ENCODE data around the gene SETD3. TPM values are rescaled to one million over a fixed set of nuclear protein-coding genes. Genes with fewer than 3 reads are reported as not detected.

Gene SETD3
- total and polyA plus RNA-seq, 9 donors = 27.9 to 133 (median 79.2) TPM

GRCh38 chr14:99441157-99441870 lies 39.3 kb downstream of the SETD3 start:
- H3K36me3 ChIP-seq = no peaks in the 10 kb centered on the region

GRCh38 chr14:99440278-99440677 lies 40.4 kb downstream of the SETD3 start:
- DNase-seq = no peak
- Histone ChIP-seq H3K4me1 (ENCODE audit: insufficient read depth) (no peaks in the 10 kb centered on the region), H3K9me3 (no peaks in the 10 kb centered on the region), H3K27me3 (no peaks in the 10 kb centered on the region), H3K36me3 (no peaks in the 10 kb centered on the region), H3K27ac (no peak overlapping the region), H3K4me3 (no peak overlapping the region)
- WGBS, 3 donors = 90 to 96% (median 96%) methylated on average over 14 of the region's 14 CpGs
- no peak for TF ChIP-seq POLR2A (IDR thresholded peaks at IDR 0.05)
- intact Hi-C loops (cut with DNase I) = no loop called here

More at GRCh38 chr14:99441157-99441870, 39.3 kb downstream of the SETD3 start:
- Histone ChIP-seq H3K9me3 (no peaks in the 10 kb centered on the region), H3K4me3 (no peak overlapping the region), H3K4me1 (ENCODE audit: insufficient read depth) (no peaks in the 10 kb centered on the region), H3K27me3 (no peaks in the 10 kb centered on the region), H3K27ac (no peak overlapping the region)
- no peak for DNase-seq
- intact Hi-C loops (cut with DNase I) = no loop called here
- TF ChIP-seq CTCF (IDR thresholded peaks at IDR 0.05) (no peak), EP300 (IDR thresholded peaks at IDR 0.05) (no peak), POLR2A (IDR thresholded peaks at IDR 0.05) (no peak)
- WGBS, 3 donors = 86 to 97% (median 93%) methylated on average over 11 of the region's 11 CpGs

GRCh38 chr14:99437706-99438105 lies 43.0 kb downstream of the SETD3 start:
- Histone ChIP-seq H3K9me3 (no peaks in the 10 kb centered on the region), H3K36me3 (no peaks in the 10 kb centered on the region), H3K4me1 (ENCODE audit: insufficient read depth) (no peaks in the 10 kb centered on the region), H3K27me3 (no peaks in the 10 kb centered on the region), H3K4me3 (no peak overlapping the region), H3K27ac (no peak overlapping the region)
- no peak for DNase-seq
- 69 to 94% (median 92%) methylated on average over 3 of the region's 3 CpGs for WGBS, 3 donors
- TF ChIP-seq EP300 (IDR thresholded peaks at IDR 0.05) (no peak), CTCF (IDR thresholded peaks at IDR 0.05) (no peak), POLR2A (IDR thresholded peaks at IDR 0.05) (no peak)
- intact Hi-C loops (cut with DNase I) = no loop called here

GRCh38 chr14:99436247-99437180 lies 44.1 kb downstream of the SETD3 start:
- Histone ChIP-seq H3K4me1 (ENCODE audit: insufficient read depth) (no peaks in the 10 kb centered on the region), H3K4me3 (no peak overlapping the region), H3K27me3 (no peaks in the 10 kb centered on the region), H3K36me3 (no peaks in the 10 kb centered on the region), H3K27ac (no peak overlapping the region), H3K9me3 (no peaks in the 10 kb centered on the region)
- WGBS, 3 donors = 82 to 84% (median 82%) methylated on average over 14 of the region's 14 CpGs
- no peak for DNase-seq
- TF ChIP-seq EP300 (IDR thresholded peaks at IDR 0.05) (no peak), POLR2A (IDR thresholded peaks at IDR 0.05) (no peak), CTCF (IDR thresholded peaks at IDR 0.05) (no peak)
- intact Hi-C loops (cut with DNase I) = no loop called here

All from ovary (tissue), 9 donors.